Lower leg skin (tissue), 4 donors: ENCODE results near the gene FKBP14. TPM values are rescaled to one million over a fixed set of nuclear protein-coding genes. Genes with fewer than 3 reads are reported as not detected.
"Not testable (repeated sequence)": the region's sequence is repeated elsewhere in the genome, so short reads cannot be mapped to it uniquely, and the experiment has no call there.

Experiments
- DNase-seq, 2 donors: peaks; one replicate each; pipeline ENCODE4 v3.0.0-alpha.2; 2019; ENCODE audit warnings: low spot score in 2 of 2
- H3K4me3 ChIP-seq: fragments of 200-600 bp; sonication (generic); 2 replicates; pipeline ENCODE4 v1.5.1; 2017; ENCODE audit warnings: mild to moderate bottlenecking, low read depth; ENCODE audit not compliant: poor library complexity, severe bottlenecking
- CTCF ChIP-seq, 3 donors: fragments of 450-650 bp; IDR thresholded peaks; one replicate each; pipeline ENCODE4 v1.5.1; 2016; ENCODE audit warnings: antibody characterized with exemption in 3 of 3, mild to moderate bottlenecking in 3 of 3, moderate library complexity in 2 of 3
- POLR2A ChIP-seq, 2 donors: fragments of 450-650 bp; IDR thresholded peaks; one replicate each; pipeline ENCODE4 v1.6.1; 2016 to 2017; ENCODE audit warnings: antibody characterized with exemption in 2 of 2, mild to moderate bottlenecking in 1 of 2, moderate library complexity in 1 of 2
- WGBS, 2 donors: methylation state at CpG; one replicate each; pipeline ENCODE4 v1.1.5; 2018; 5-methylcytosine and 5-hydroxymethylcytosine counted together
- intact Hi-C: fragments of 100-400 bp; cut with DNase I; formaldehyde crosslinking; loops from one replicate; pipeline ENCODE4 v1.15.0; 2023; ENCODE audit warnings: low total_unique reads
- total RNA-seq, 4 donors: library from RNA; depleted of rRNA; stranded (reverse); fragments of >200 nt; gene quantifications; one replicate each; pipeline ENCODE4 v1.1.0, GENCODE V29; 2016

FKBP14 gene
- total RNA-seq, 4 donors from 2014 or later = 2.3 to 6.1 (median 3.8) TPM

GRCh38 chr7:29962035-29962434 is 64.5 kb downstream of the FKBP14 start:
- DNase-seq = no peak
- intact Hi-C loops = no loop called here
- WGBS, 2 donors = 89 to 100% methylated on average over 1 of the region's 1 CpG
- H3K4me3 ChIP-seq = no peak overlapping the region
- TF ChIP-seq CTCF (IDR thresholded peaks at IDR 0.05) = no peak
- TF ChIP-seq POLR2A (IDR thresholded peaks at IDR 0.05) = no peak

GRCh38 chr7:29961611-29962010 is 64.9 kb downstream of the FKBP14 start:
- 93 to 95% methylated on average over 6 to 18 of the region's 19 CpGs for WGBS, 2 donors
- H3K4me3 ChIP-seq, DNase-seq, intact Hi-C loops: not testable (repeated sequence)

Other genes starting within 250 kb of the FKBP14 start
- 1 to 10 TPM in 1 of 4 donors, under 1 TPM in 3; 0.23 to 1.2 (median 0.82) TPM for gene WIPF3, start 220.2 kb downstream of the FKBP14 start, total RNA-seq
- gene SCRN1, start 36.9 kb downstream of the FKBP14 start, total RNA-seq = 10 to 100 TPM in 3 of 4 donors, 1 to 10 TPM in 1; 8.5 to 17.9 (median 11.5) TPM
- 10 to 100 TPM in 1 of 4 donors, 1 to 10 TPM in 3; 6.0 to 10.9 (median 6.5) TPM for gene PLEKHA8, start 1.7 kb upstream of the FKBP14 start, total RNA-seq
- 10 to 100 TPM; 36.9 to 59.7 (median 45.6) TPM for gene MTURN, start 108.3 kb upstream of the FKBP14 start, total RNA-seq